GM19023 (cell line): ENCODE data around the gene AGBL3.

Experiments used
- ATAC-seq: cut with Tn5 transposase; IDR thresholded peaks from one replicate; pipeline ENCODE4 v1.9.1; 2021; ENCODE audit warnings: mild to moderate bottlenecking, moderate library complexity; ENCODE audit not compliant: unreplicated experiment

Gene AGBL3

DNA sequence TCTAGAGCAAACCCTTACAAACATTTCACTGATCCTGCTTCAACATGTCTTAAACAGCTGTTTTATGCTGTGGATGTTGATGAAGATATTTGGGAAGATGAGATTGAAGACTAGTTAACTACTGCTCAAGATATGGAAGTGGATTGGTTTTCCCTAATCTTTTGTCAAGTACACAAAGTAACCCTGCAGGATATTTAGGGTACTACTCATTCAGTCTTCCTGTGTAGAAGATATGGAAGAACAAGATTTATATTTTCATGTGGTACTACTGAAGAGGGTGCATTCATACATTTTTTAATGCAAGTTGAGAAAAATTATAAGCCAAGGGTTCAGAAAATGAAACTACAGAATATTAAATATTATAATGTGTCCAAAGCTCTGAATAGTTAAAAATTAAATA, 143.3 kb downstream of the AGBL3 start:
- no peak for ATAC-seq

DNA sequence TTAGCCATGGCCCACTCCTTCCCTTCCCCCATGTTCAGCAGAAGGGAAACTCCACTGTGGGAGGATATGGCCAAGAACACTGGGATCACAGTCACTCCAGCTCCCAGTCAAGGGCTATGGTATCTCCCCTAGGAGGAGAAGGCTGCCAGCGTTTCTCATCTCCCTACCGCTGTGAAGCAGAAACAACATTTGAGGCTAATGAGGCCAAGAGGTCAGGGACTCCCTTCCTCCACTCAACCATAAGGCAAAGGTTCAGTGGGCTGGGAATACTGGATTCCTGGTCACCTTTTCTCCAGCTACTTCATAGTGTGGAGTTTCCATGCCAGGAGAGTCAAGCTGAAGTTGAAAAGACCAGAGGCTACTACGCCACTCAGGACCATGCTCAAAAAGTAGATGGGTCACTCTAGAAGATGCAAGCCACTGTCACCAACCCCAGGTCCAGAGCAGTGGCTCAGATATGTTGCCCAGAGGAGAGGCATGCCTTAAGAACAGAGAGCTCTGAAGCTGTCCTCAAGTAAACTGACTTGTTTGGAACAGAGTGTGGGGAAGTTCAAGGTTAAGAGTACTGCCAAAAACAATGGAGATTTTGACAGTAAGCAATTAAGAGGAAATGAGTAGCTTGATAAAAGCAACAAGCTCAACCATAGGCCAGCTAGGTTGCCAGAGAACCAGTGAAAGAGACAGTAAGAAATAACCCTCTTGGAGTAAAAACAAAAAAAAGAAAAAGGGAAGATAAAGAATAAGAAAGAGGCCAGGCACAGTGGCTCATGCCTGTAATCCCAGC, 157.8 kb downstream of the AGBL3 start:
- no peak for ATAC-seq

DNA sequence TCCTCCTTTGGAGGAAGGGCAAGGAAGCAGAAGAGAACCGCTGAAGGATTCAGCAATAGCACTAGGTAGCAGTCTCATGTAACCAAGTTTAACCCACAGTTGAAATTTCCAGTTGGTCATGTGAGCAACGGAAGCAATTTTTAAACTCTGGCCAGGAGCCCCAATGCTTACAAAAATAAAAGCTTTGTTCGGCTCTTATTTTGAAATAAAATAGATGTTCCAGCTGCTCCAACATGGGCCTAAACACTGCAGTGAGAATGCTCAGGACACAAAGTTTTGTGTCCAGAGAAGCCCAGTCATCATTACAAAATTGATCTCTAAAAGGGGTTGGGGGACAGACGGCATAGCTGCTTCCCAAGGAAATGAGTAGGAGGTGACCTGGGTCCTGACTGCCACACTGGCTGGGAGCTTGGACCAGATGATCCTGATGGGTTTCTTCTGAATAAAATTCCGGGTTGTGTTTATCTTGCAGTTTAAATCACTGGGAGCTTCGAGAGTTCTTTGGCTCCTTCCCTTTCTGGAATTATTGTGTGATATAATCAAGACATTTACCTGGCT, 161.1 kb downstream of the AGBL3 start:
- ATAC-seq = no peak

- ATAC-seq = peak; percentile 71
These were observed 161.8 kb downstream of the AGBL3 start, which contains the start of gene TMEM140 for GRCh38 chr7:135147899-135148721. TMEM140 (plus strand) TSS chr7:135148072; CDS start chr7:135164442, 16,370 bp downstream.

- ATAC-seq = no peak
These were observed 163.9 kb downstream of the AGBL3 start for GRCh38 chr7:135150072-135150782.

DNA sequence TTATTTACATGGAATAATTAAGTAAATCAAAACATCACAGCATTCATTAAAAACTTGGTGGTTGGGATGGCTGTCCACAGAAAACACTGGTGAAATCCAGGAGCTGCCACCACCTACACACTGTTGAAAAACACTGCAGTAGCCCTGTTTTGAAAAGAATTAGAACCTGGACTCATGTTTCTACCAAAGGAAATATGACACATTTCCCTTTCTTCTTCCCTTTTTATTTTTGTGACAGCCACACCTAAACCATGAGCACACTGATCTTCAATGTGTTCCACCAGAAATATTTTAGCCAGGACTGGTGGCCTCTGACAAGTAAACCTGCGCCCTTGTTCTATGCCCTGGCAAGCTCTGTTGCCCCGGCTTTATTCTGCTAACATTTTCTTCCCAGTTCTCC, 164.8 kb downstream of the AGBL3 start:
- no peak for ATAC-seq

- no peak for ATAC-seq
These were observed 165.2 kb downstream of the AGBL3 start for GRCh38 chr7:135151533-135151932.

GRCh38 chr7:135152442-135152841, 166.1 kb downstream of the AGBL3 start:
- no peak for ATAC-seq

- ATAC-seq = no peak
These were observed 168.4 kb downstream of the AGBL3 start for GRCh38 chr7:135154734-135155133.

DNA sequence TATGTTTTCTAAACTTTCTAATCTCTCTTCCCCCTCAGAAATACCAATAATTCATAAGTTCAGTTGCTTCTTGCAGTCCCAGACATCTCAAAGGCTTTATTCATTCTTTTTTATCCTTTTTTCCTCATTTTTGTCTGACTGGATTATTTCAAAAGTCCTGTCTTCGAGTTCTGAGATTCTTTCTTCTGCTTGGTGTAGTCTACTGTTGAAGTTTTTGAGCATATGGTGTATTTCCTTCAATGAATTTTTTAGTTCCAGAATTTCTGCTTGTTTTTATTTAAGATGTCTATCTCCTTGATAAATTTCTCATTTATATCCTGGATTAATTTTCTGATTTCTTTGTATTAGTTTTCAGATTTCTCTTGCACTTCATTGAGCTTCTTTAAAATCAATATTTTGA, 170.0 kb downstream of the AGBL3 start:
- no peak for ATAC-seq

DNA sequence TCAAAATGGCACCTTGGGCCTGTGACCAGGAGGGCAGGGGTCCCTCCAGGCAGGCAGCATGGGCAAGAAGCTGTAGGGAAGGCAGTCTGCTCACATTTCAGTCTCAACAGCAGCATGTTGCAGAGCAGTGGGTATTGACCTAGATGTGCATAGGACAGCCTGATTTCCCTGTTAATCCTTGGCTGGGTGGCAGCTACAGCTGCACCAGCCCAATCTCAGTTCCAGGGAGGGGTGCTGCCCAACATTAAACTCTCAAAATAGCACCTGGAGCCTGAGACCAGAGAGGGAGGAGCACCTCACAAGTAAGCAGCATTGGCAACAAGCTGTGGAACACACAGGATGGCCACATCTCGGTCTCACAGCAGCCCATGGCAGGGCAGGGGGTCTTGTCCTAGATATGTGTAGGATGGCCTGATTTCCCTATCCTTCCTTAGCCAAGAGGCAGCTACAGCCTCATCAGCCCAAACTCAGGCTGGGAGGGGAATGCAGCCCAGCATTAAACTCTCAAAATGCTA, 171.9 kb downstream of the AGBL3 start:
- ATAC-seq = no peak

DNA sequence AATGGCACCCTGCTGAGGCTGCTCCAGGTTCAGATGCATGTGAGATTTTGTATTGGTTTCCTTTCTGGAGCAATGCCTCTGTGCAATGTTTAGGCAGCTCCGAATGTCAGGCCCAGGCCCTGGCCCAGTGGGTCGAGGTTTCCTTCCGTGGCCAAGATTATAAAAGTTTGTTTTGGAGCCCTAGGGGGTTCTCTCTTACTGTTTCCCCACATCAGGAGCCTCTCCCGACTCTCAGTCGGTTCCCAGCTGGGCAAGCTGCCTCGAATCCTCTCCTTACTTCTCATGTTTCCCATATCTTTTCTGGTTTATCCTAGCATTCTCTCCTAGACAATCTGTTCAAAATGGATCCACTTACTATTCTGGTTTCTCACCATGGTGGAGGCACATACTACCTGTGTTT, 172.6 kb downstream of the AGBL3 start:
- ATAC-seq = no peak

DNA sequence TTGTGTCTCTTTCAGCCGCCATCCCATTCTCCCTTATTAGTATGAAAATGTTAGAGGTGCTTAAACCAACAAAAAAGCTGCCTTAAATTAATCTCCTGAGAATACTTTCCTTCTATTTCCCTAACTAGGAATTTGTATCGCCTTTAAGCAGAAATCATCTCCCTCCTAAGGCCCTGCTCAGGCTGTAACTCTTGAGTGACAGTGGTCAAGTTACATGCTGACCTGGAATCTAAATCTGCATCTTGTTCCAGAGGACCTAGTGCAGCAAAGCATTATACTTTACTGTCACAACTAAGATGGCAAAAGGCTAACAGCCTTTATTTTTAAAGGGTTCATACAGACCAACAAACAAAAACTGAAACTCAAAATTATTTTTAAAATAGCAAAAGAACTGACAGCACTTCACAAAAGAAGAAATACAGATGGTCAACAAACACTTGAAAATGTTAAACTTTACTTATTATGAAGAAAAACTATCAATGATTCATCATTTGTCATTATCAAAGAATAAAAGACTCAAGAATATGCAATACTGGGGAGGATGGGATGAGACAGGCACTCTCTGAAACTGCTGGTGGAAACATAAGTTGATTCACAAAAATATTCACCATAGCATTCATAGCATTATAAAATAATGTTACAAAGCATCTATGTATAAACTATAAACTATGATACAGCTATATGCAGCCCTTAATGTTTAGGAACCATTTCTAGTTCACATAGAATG, 173.2 kb downstream of the AGBL3 start:
- no peak for ATAC-seq

DNA sequence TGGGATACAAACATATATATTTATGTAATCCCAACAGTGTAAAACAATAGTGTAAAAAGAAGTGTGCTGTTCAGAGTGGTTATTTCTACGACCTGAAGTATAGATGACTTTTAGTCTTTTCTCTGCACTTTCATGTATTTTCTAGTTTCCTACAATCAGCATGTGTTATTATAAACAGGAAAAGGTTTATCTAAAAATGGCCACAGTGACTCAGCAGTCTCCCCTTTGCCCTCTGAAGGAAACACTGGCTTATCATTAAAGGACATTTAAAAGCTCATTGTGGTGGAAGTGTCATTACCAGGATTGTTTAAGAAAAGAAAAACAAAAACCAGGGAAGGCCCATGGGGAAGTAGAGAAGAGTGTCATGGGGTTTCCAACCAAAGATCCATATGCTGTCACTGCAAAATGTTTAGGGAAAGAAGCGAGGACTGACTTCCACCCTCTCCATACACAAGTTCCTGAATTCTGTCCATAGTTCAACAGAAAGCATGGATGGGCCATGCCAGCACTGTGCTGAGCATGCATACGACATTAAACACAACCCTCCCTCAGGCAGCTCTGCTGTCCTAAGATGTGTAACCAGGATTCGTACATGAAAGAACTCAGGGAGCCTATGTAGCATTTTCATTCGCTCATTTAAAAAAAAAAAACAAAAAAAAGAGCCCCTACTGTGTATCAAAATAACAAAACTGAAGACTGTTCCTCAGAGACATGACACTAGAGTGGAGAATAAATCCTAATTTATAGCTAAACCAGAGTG, 174.0 kb downstream of the AGBL3 start:
- ATAC-seq = no peak

GRCh38 chr7:135160858-135161653, 174.7 kb downstream of the AGBL3 start:
- ATAC-seq = no peak

GRCh38 chr7:135161669-135162068, 175.4 kb downstream of the AGBL3 start:
- ATAC-seq = no peak

DNA sequence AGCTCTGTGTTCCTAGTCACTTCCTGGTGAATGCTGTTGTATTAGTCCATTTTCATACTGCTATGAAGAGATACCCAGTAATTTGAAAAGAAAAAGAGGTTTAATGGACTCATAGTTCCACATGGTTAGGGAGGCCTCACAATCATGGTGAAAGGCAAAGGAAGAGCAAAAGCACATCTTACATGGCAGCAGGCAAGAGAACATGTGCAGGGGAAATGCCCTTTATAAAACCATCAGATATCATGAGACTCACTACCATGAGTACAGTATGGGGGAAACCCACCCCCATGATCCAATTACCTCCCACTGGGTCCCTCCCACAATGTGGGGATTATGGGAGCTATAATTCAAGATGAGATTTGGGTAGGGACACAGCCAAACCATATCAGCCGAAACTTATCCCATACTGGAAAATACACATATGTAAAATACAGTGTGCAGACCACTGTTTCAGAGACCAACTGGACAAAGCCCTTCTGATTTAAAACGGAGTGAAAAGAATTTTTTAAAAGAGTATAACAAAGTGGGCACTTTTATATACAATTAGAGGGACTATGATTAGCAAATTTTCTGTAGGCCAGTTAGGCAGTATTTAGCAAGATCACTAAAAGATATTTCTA, 176.2 kb downstream of the AGBL3 start:
- ATAC-seq = no peak

GRCh38 chr7:135164357-135165061, 178.2 kb downstream of the AGBL3 start:
- no peak for ATAC-seq
